Loucy (cell line): ENCODE results near the gene GRID1.

Experiments used
- EZH2phosphoT487 ChIP-seq: fragments of 200-600 bp; IDR thresholded peaks from 2 replicates; pipeline ENCODE4 v1.6.1; 2018; ENCODE audit warnings: antibody characterized with exemption, mild to moderate bottlenecking, moderate library complexity, borderline replicate concordance
- TF ChIP-seq, protein P1 (sequence below): fragments of 200-600 bp; sonication (generic); conservative IDR thresholded peaks from 2 replicates; pipeline ENCODE4 v1.5.1; 2014; ENCODE audit warnings: mild to moderate bottlenecking, antibody characterized with exemption, low read length

- TF ChIP-seq, protein P1, sequence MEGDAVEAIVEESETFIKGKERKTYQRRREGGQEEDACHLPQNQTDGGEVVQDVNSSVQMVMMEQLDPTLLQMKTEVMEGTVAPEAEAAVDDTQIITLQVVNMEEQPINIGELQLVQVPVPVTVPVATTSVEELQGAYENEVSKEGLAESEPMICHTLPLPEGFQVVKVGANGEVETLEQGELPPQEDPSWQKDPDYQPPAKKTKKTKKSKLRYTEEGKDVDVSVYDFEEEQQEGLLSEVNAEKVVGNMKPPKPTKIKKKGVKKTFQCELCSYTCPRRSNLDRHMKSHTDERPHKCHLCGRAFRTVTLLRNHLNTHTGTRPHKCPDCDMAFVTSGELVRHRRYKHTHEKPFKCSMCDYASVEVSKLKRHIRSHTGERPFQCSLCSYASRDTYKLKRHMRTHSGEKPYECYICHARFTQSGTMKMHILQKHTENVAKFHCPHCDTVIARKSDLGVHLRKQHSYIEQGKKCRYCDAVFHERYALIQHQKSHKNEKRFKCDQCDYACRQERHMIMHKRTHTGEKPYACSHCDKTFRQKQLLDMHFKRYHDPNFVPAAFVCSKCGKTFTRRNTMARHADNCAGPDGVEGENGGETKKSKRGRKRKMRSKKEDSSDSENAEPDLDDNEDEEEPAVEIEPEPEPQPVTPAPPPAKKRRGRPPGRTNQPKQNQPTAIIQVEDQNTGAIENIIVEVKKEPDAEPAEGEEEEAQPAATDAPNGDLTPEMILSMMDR: no peak
- TF ChIP-seq EZH2phosphoT487: no peak
These were observed 5.2 kb downstream of the GRID1 start for GRCh38 chr10:86361156-86362128.
